Stimulated activated CD4-positive, alpha-beta T cell treated with anti-CD3 and anti-CD28 coated beads, TNF-alpha, amount 100 ng/mL, for 4 hours (primary cell): ENCODE results near the gene RET.
"Not testable (repeated sequence)": the region's sequence is repeated elsewhere in the genome, so short reads cannot be mapped to it uniquely, and the experiment has no call there.

Experiments
- DNase-seq, 3 experiments: peaks; one replicate each; pipeline ENCODE4 v3.0.0-alpha.2; 2020; ENCODE audit warnings: low read depth in 3 of 3

Gene RET

DNA sequence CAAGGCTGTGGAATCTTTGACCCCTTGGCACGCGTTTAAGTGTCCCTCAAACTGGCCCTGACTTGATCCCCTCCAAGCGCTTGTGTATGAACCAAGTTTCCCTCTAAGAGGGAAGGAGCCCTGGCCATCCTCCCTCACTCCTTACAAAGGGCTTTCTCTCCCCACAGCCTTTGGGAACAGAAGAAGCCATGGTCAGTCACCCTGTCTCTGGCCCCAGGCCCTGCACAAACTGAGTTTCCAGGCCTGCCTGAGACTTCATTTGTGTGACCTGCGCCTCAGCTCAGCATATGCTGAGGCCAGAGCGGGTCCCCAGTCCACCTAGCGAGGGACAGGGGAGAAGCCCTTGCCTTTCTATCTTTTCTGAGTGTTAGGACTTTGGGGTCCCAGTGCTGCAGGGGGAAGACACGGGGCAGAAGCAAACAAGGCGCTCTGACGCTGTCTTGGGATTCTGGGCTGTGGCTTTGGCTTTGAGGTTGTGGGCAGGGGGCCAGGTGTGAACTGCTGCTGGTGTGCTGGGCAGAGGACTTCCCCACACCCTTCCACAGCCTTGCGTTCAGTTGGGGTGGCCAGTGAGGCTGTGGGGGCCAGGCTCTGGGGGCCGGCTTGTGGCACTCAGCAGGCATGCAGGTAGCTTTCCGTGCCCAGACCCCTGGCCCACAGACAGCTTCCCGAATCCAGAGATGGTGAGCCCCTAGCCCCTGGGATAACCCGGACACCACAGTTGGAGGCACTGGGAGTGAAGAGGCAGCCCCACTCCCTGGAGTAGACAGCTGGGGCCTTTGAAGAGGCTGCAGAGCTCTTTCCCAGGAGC lies 1.5 kb downstream of the RET start:
- DNase-seq: no peak

DNA sequence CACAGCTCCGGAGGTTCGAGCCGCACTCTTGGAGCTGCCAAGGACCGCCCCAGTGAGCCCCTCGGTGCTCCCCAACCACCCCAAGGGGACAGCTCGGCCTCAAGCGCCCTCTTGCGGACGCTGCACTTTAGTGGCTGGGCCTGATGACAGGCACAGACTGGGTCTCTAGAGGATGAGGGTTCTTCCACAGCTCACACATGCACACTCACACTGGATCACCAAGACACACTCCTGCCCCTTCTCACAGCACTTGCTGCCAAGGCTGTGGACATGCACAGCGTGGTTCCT lies 2.1 kb downstream of the RET start:
- DNase-seq: no peak

DNA sequence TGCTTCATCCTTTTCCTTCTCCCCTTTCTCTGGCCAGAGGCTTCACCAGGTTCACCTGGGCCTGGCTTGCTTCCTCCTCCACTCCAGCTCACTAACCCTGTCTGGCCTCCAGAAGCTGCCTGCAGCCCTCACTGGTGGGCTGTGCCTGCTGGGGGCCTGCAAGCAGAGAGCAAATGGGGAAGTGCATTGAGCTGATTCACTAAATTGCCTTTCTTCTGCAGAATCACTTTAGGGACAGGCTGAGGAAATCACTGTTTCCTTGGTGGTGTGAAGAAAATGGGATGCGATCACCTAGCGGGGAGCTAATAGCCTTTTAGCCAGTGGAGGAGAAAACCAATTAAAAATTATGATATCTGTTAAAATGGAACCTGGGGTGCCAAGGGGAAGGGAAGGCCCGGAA lies 3.0 kb downstream of the RET start:
- DNase-seq: no peak

DNA sequence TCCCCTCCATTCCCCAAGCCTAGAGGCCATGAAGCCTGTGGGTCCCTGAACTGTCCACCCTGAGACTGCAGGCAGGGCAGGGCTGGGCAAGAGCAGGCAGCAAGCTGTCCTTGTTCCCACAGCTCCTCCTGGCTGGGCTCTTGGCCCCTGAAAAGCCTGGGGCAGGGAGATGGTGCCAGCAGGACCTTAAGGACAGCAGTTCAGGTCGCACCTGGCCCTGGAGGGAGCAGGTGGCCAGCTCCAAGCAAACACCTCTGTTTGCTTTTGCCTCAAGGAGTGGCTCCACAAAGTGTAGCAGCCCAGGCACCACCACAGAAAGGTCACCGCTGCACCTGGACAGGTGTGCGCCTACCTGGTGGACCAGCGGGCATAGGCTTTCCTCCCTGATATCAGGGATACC lies 5.2 kb downstream of the RET start:
- DNase-seq: no peak

DNA sequence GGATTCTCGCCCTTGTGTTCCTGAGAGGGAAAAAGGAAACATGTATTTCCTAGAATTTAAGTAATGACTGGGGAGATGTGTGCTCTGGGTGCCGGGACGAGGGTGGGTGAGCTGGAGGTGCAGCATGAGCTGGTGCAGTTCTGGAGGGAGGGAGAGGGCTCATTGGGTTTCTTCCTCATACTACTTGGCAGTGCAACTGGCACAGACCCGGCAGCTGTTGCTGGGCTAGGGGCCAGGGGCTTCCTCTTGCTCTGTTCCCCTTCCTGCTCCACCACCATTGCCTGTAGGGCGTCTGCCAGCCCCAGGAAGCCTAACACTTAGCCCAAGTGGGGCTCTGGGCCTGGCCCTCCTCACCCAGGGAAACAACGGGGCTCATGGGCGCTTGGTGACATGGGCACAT lies 5.9 kb downstream of the RET start:
- no peak for DNase-seq

DNA sequence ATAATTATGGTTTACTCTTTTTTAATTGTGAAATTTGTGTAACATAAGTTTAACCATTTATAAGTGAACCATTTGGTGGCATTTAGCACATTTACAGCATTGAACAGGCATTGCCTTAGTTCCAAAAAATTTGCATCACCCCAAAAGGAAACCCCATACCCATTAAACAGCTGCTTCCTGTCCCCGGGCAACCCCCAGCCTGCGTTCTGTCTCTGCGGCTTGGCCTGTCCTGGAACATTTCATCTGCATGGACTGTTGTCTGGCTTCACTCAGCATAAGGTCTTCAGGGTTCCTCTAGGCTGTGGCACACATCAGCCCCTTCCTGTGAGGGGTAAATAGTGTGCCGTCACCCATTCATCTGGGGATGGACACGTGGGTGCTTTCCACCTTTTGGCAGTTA lies 6.9 kb downstream of the RET start:
- no peak for DNase-seq

DNA sequence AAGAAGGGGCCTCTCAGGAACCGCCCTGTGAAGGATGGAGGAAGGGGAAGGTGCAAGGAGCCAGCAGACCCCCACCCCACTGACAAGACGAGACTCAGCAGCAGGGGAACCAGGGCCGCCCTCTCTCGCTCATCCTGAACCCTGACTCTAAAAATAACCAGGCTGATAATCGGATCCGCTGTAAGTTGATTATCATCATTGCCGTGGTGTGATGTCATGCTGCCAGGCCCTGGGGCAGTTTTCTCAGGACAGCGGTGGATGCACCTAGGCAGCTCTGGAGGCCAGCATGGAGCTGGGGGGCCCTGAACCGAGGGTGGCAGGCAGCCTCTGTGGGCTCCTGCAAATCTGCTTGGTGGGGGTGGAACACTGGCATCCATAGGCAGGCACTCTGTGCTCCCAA lies 7.9 kb downstream of the RET start:
- no peak for DNase-seq

DNA sequence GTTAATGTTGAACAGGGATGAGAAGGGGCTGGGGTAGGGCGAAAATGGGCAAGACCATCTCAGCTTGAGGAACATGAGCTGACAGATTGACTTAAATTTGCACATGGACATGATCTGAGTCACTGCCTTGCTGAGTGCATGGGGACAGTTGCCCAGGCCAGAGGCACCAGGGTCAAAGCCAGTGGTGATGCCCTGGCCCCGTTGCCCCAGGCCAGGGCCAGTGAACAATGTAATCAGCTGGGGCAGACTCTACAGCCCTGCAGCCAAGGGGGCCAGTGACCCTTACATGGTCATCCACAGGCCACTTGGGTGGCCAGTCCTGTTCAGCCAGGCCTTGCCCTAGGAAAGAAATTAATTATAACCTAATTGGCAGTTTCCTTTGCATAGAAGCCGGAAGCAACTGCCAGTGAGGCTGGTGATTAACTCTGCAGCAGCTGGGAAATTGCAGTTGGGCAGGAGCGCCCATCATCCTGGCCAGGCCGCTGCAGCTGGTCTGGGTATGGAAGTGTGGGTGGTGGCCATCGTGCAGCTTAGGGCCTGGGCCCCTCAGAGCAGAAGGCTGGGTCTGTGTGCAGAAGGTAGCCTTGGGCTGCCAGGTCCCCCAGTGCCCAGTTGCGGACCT lies 9.6 kb downstream of the RET start:
- DNase-seq: no peak

DNA sequence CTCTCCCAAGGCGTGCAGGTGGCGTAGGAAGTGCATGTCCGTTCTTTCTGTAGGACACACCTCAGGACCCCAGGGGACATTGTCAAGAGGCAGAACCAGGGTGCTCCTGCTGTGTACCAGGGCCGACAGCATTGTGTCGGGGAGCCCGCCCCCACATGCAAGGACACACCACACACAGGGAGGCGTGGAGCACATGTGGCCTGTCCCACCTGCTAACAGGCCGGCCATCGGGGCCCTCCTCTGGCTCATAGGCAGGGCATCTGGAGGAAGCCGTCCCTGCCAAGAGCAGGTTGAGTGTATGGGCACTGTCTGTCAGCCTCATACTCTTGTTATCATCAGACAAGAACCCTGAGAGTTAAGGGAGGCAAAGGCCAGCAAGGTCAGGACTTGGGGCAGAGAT lies 12.7 kb downstream of the RET start:
- no peak for DNase-seq

DNA sequence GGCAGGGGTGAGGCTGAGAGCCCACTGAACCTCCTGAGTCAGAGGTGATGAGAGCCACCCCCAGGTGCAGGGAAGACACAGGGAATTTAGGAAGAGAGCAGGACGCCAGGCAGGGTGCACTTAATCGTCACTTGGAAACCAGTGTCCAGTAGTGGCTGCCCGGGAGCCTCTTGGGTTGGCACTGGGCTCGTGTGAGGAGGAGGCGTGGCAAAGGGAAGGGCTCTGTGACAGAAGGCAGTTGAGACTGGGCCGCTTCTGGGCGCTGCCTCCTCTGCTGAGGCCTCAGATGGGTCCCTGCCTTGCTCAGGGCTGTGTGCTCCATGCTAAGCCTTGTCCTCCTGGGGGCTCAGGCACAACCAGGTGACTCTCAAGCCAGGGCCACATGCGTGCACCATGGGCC lies 13.3 kb downstream of the RET start:
- DNase-seq: no peak

DNA sequence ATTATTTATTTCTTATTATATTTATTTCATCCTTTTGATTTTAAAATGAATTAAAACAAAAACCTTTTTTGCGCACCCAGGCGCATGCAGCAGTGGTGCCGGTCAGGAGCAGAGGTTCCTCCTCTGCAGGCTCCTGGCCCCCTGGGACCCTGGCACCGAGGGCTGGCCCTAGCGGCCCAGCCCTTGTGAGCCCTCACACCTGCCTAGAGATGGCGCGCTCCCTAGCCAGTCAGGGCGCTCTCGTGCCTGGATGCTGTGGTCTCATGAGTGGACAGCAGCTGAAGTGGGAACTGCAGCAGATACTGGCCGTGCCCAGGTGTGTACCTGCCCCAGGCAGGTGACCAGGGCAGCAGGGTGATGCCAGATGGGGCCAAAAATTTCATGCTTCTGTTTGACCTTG lies 13.8 kb downstream of the RET start:
- no peak for DNase-seq

DNA sequence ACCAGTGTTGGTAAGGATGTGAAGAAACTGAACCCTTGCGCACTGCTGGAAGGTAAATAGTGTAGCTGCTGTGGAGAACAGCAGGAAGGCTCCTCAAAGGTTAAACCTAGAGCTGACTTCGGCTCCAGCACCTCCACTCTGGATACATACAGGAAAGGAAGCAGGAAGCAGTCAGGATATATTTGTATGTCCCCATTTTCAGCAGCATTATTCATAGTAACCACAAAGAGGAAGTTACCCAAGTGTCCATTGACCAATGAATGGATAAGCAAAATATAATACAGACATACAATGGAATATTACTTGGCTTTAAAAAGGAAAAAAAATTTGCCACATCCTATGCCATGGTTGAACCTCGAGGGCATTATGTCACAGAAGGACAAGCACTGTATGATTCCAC lies 15.0 kb downstream of the RET start:
- no peak for DNase-seq

DNA sequence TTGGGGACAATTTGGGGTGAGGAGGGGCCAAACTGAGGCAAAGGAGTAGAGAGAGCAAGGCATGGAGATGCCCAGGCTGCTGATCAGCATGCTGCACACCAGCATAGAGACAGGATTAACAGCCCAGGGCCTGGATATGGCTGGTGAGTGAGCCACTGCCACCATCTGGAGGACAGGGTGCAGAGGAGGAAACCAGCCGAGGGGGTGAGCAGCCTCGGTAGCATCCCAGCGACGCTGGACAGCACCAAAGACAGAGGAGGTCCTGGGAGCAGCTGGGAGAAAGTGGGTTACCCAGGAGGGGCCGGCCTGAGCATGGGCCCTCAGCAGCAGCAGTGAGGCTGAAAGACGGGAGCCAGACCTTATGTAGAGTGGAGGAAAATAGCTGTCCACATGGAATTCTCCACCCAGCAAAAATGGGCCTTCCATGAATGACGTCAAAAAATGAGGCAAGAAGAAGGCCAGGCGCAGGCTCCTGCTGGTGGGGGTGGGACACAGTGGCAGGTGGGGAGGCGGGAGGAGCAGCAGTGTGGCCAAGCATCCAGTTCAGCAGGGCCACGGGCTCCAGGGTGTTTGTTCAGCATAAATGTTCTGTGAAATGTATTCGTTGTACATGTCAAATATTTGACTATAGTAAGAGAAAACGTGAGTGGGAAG lies 16.7 kb downstream of the RET start:
- no peak for DNase-seq

DNA sequence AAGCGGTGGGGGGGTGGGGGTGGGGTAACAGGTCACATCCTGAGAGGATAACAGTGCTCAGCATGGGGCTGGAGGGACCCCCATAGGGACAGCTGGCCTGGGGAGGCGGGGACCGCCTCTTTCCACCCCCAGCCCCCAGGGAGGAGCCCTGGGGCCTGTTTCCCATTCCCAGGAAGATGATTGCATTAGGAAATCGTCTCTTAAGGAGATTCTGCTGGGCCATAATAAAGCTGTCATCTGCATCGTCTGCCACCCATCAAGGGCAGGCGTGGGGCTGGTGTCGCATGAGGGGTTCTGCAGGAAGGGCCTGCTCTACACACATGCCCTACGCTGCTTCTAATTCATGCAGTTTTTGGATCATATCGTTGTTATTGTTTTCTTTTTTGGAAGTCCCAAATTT lies 17.2 kb downstream of the RET start:
- no peak for DNase-seq

DNA sequence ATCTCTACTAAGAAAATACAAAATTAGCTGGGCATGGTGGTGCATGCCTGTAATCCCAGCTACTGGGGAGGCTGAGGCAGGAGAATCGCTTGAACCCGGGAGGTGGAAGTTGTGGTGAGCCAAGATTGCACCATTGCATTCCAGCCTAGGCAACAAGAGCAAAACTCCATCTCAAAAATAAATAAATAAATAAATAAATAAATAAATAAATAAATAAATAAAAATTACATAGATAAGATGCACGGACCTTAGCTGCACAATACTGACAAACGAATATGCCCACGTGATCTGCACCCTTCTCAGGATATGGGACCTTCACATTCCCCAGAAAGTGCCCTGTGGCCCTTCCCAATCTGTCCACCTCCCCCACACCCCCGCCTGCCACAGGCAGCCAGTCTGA lies 22.5 kb downstream of the RET start:
- DNase-seq: not testable (repeated sequence)

DNA sequence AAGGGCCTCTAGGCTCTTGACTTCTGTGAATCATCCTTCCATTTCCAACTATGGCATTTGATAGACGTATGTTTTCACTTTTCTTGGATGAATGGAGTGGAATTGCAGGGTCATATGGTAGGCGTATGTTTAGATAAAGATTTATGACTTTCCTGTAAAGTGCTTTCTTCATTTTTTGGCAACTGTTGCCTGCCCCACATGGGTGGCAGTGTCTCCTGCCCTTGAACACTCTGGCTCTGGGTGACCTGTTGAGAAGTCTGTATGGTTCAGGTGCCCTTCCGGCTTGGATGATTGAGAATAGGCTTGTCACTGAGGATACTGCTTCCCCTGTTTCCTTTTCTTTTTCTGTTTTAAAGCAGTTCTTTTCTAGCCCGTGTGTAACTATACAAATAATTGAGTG lies 23.1 kb downstream of the RET start:
- DNase-seq: no peak

DNA sequence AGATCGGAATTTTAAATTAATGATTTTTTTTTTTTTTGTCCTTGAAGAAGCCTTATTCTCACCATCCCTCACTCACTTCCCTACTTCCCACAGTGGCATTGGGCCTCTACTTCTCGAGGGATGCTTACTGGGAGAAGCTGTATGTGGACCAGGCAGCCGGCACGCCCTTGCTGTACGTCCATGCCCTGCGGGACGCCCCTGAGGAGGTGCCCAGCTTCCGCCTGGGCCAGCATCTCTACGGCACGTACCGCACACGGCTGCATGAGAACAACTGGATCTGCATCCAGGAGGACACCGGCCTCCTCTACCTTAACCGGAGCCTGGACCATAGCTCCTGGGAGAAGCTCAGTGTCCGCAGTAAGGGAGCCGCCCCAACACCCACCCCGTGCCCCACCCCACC lies 23.5 kb downstream of the RET start:
- DNase-seq: no peak

DNA sequence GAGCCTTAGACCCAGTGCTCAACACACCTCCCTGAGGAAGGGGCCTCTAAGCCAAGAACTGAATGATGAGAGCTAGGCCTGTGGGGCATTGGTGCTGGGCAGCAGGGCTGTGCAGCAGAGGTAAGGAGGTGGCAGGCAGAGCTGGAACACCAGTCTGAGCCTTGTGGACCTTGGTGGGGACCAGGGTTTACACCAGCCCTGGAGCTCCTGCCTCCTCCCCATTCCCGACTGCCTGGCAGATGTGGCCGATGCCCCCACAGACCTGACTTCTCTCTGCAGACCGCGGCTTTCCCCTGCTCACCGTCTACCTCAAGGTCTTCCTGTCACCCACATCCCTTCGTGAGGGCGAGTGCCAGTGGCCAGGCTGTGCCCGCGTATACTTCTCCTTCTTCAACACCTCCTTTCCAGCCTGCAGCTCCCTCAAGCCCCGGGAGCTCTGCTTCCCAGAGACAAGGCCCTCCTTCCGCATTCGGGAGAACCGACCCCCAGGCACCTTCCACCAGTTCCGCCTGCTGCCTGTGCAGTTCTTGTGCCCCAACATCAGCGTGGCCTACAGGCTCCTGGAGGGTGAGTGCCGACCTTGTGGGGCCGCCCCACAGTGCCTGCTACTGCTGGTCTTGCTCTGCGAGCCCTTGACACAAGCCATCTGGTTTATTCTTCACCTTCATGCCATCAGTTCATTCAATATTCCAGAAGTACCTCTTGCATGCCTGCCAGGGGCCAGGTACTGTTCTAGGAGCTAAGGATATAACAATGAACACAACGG lies 25.4 kb downstream of the RET start:
- no peak for DNase-seq

DNA sequence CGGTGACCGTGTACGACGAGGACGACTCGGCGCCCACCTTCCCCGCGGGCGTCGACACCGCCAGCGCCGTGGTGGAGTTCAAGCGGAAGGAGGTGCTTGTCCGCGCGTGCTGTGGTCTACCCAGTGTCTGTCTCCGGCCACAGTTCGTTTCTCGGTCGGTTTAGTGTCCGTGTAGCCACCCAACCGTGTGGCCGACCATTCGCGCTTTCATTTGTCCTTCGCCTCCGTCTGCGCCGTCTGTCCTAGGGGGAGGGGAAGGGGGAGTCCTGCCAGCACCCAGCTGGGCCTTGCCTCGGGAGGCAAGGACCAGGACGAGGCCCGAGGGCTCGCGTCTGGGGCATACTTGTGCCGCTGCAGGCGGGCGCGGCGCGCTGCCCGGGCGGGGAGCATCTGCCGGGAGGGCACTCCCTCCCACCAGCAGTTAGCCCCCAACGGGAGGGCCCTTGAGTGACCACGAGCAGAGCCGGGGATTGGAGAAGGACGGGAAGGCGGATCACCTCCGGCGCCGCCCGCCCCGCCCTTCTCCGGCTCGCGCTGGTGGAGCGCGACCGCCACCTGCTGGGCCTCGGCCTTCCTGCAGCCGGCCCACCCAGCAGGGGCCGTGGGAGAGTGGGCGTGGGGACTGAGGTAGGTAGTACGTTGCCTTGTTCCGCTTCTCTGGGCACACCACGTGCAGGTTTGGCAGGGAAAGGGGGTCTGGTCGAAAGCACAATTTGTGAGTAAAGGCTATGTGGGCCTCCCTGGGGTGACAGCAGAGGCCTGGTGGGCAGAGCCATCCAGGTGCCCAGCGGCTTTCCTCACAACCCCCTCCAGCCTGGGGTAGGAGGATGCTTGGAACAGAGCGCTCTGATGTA lies 28.5 kb downstream of the RET start:
- DNase-seq: peak; percentile 58 to 78 (median 72)

DNA sequence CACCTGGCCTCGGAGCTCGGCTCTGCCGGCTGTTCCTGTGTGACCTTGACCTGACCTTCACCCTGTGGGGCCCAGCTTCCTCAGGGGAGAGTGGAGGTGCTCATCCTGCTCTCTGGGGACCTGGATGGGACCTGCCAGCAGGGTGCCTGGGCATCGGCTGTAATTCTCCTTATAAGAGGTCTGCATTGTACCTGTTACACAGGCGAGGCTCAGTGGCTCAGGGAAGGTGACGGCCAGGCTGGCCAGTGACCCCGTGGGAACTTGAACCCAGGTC lies 29.0 kb downstream of the RET start:
- DNase-seq: no peak

DNA sequence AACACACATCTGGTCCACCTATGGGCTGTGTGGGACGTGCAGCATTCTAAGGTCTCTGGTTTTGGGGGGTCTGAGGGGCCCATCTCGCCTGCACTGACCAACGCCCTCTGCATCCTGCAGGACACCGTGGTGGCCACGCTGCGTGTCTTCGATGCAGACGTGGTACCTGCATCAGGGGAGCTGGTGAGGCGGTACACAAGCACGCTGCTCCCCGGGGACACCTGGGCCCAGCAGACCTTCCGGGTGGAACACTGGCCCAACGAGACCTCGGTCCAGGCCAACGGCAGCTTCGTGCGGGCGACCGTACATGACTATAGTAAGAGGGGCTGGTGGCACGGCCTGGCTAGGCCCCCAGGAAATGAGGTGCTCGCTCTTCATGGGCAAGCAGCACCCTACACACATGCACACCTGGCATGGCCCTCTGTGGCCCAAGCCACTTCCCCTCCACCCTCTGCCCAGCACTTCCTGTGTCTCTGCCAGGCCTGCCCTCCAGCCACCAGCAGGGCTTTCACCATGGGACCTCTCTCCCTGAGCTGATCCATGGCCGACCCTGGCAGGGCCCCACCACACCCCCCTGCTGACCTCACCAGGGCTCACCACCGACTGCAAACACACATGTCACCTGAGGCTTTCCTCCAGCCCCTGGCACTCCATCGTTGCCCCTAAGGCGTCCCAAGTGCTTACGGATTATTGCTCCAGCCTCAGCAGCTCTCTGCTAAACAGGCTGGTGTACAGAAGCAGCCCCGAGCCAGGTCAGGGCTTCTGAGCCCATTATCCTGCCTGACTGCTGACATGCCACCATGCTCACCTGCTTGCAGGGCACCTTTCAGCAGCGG lies 29.6 kb downstream of the RET start:
- no peak for DNase-seq
